ENCODE data around the gene LONP2.

LONP2 gene

GRCh38 chr16:48206594-48207242 lies 37.4 kb upstream of the LONP2 start:
- Histone ChIP-seq H3K9ac (ENCODE audit: low read length) (no peak overlapping the region), H3K9me3 (ENCODE audit: low read length) (no peaks in the 10 kb centered on the region), H3K4me3 (ENCODE audit: low read depth, low read length, poor library complexity, severe bottlenecking) (no peak overlapping the region), H3F3A (ENCODE audit: insufficient read depth, low read length) (no peaks in the 10 kb centered on the region), H4K20me1 (ENCODE audit: insufficient read depth, low read length) (no peaks in the 10 kb centered on the region), H3K9me2 (ENCODE audit: low read depth, low read length) (no peaks in the 10 kb centered on the region), H3K27me3 (ENCODE audit: insufficient read depth, low read length) (no peaks in the 10 kb centered on the region), H3K27ac (ENCODE audit: low read depth, low read length, poor library complexity, severe bottlenecking) (no peak overlapping the region), H3K4me1 (ENCODE audit: insufficient read depth, low read length, severe bottlenecking) (no peaks in the 10 kb centered on the region), H2AFZ (ENCODE audit: low read length) (no peak overlapping the region), H3K36me3 (ENCODE audit: insufficient read depth, low read length) (no peaks in the 10 kb centered on the region), H3K79me2 (ENCODE audit: insufficient read depth, low read length) (no peaks in the 10 kb centered on the region), H3K4me2 (ENCODE audit: low read length) (no peak overlapping the region)
- TF ChIP-seq CTCF (IDR thresholded peaks at IDR 0.05; ENCODE audit: low read length) (no peak), EZH2 (IDR thresholded peaks at IDR 0.05; ENCODE audit: borderline replicate concordance, low read length) (no peak)

GRCh38 chr16:48210747-48211146 lies 33.4 kb upstream of the LONP2 start:
- H3K4me1 ChIP-seq (ENCODE audit: insufficient read depth, low read length, severe bottlenecking), result no peaks in the 10 kb centered on the region
- no peaks in the 10 kb centered on the region for H3K36me3 ChIP-seq (ENCODE audit: insufficient read depth, low read length)
- H3K9me2 ChIP-seq (ENCODE audit: low read depth, low read length), result no peaks in the 10 kb centered on the region
- no peak overlapping the region for H3K4me3 ChIP-seq (ENCODE audit: low read depth, low read length, poor library complexity, severe bottlenecking)
- no peaks in the 10 kb centered on the region for H3K79me2 ChIP-seq (ENCODE audit: insufficient read depth, low read length)
- TF ChIP-seq CTCF (IDR thresholded peaks at IDR 0.05; ENCODE audit: low read length) (no peak), EZH2 (IDR thresholded peaks at IDR 0.05; ENCODE audit: borderline replicate concordance, low read length) (no peak)
- no peaks in the 10 kb centered on the region for H3F3A ChIP-seq (ENCODE audit: insufficient read depth, low read length)
- no peaks in the 10 kb centered on the region for H3K27me3 ChIP-seq (ENCODE audit: insufficient read depth, low read length)
- no peak overlapping the region for H3K9ac ChIP-seq (ENCODE audit: low read length)
- H4K20me1 ChIP-seq (ENCODE audit: insufficient read depth, low read length), result no peaks in the 10 kb centered on the region
- H3K9me3 ChIP-seq (ENCODE audit: low read length), result no peaks in the 10 kb centered on the region
- no peak overlapping the region for H3K27ac ChIP-seq (ENCODE audit: low read depth, low read length, poor library complexity, severe bottlenecking)
- H3K4me2 ChIP-seq (ENCODE audit: low read length), result no peak overlapping the region
- no peak overlapping the region for H2AFZ ChIP-seq (ENCODE audit: low read length)

- H3F3A ChIP-seq (ENCODE audit: insufficient read depth, low read length), result no peaks in the 10 kb centered on the region
- TF ChIP-seq CTCF (IDR thresholded peaks at IDR 0.05; ENCODE audit: low read length) (no peak), EZH2 (IDR thresholded peaks at IDR 0.05; ENCODE audit: borderline replicate concordance, low read length) (no peak)
- H3K9ac ChIP-seq (ENCODE audit: low read length), result no peak overlapping the region
- no peaks in the 10 kb centered on the region for H3K36me3 ChIP-seq (ENCODE audit: insufficient read depth, low read length)
- no peak overlapping the region for H2AFZ ChIP-seq (ENCODE audit: low read length)
- H3K9me2 ChIP-seq (ENCODE audit: low read depth, low read length), result no peaks in the 10 kb centered on the region
- H4K20me1 ChIP-seq (ENCODE audit: insufficient read depth, low read length), result no peaks in the 10 kb centered on the region
- no peak overlapping the region for H3K27ac ChIP-seq (ENCODE audit: low read depth, low read length, poor library complexity, severe bottlenecking)
- no peaks in the 10 kb centered on the region for H3K27me3 ChIP-seq (ENCODE audit: insufficient read depth, low read length)
- no peaks in the 10 kb centered on the region for H3K9me3 ChIP-seq (ENCODE audit: low read length)
- H3K4me1 ChIP-seq (ENCODE audit: insufficient read depth, low read length, severe bottlenecking), result no peaks in the 10 kb centered on the region
- H3K4me2 ChIP-seq (ENCODE audit: low read length), result no peak overlapping the region
- no peaks in the 10 kb centered on the region for H3K79me2 ChIP-seq (ENCODE audit: insufficient read depth, low read length)
- no peak overlapping the region for H3K4me3 ChIP-seq (ENCODE audit: low read depth, low read length, poor library complexity, severe bottlenecking)
Measured at GRCh38 chr16:48212033-48212432, 32.1 kb upstream of the LONP2 start.
